PC-3 (cell line): ENCODE measurements around the gene ZNF532. TPM values are rescaled to one million over a fixed set of nuclear protein-coding genes. Genes with fewer than 3 reads are reported as not detected.

Source experiments
- ATAC-seq: fragments of 200-7000 bp; cut with Tn5 transposase; 2 replicates; pipeline ENCODE4 v1.9.1; 2020; ENCODE audit warnings: mild to moderate bottlenecking, moderate library complexity
- BruUV-seq: library from RNA; stranded (reverse); fragments of 400-500 nt; replicated peaks from 2 replicates; lab custom pipeline; 2021; lab: Mats Ljungman, UMichigan
- CTCF ChIA-PET: fragments of 300-600 bp; sonication (Branson Sonifier 250); formaldehyde crosslinking; loops from one replicate; lab custom pipeline; 2022; ENCODE audit warnings: antibody characterized with exemption; lab: Charles Lee
- POLR2A ChIA-PET: fragments of 300-600 bp; sonication (Branson Sonifier 250); formaldehyde crosslinking; loops from one replicate; lab custom pipeline; 2022; ENCODE audit warnings: antibody characterized with exemption; ENCODE audit not compliant: unreplicated experiment; lab: Charles Lee
- DNase-seq: peaks from one replicate; pipeline ENCODE4 v3.0.0-alpha.2; 2015
- H2AFZ ChIP-seq: fragments of 300-600 bp; sonication (generic); 2 replicates; pipeline ENCODE4 v1.6.0; 2016; ENCODE audit warnings: antibody characterized with exemption, low read length
- H3F3A ChIP-seq: fragments of 300-600 bp; sonication (generic); one replicate; pipeline ENCODE4 v1.6.0; 2017; ENCODE audit warnings: antibody characterized with exemption, low read length, control low read depth, mild to moderate bottlenecking; ENCODE audit not compliant: unreplicated experiment
- H3K27ac ChIP-seq: fragments of 300-600 bp; sonication (generic); 2 replicates; pipeline ENCODE4 v1.5.1; 2016; ENCODE audit warnings: mild to moderate bottlenecking, low read length
- H3K27me3 ChIP-seq: fragments of 300-600 bp; sonication (generic); 2 replicates; pipeline ENCODE4 v1.6.1; 2016; ENCODE audit warnings: low read length, mixed read lengths
- H3K36me3 ChIP-seq: fragments of 300-600 bp; sonication (generic); 2 replicates; pipeline ENCODE4 v1.6.1; 2016; ENCODE audit warnings: low read depth, mixed run types, low read length, mixed read lengths
- H3K4me1 ChIP-seq: fragments of 300-600 bp; sonication (generic); 2 replicates; pipeline ENCODE4 v1.5.1; 2016; ENCODE audit warnings: low read length; ENCODE audit not compliant: insufficient read depth
- H3K4me2 ChIP-seq: fragments of 300-600 bp; sonication (generic); 2 replicates; pipeline ENCODE4 v1.6.0; 2016; ENCODE audit warnings: low read length
- H3K4me3 ChIP-seq: fragments of 300-600 bp; sonication (generic); 2 replicates; pipeline ENCODE4 v1.5.1; 2016; ENCODE audit warnings: mild to moderate bottlenecking, low read length, mixed read lengths
- H3K79me2 ChIP-seq: fragments of 300-600 bp; sonication (generic); 2 replicates; pipeline ENCODE4 v1.6.1; 2017; ENCODE audit warnings: low read length, mixed read lengths
- H3K9ac ChIP-seq: fragments of 300-600 bp; sonication (generic); 2 replicates; pipeline ENCODE4 v1.6.0; 2016; ENCODE audit warnings: mild to moderate bottlenecking, low read length
- H3K9me2 ChIP-seq: fragments of 300-600 bp; sonication (generic); replicated peaks from 2 replicates; pipeline ENCODE4 v1.6.1; 2016; ENCODE audit warnings: mixed run types, low read length, mixed read lengths
- H3K9me3 ChIP-seq: fragments of 300-600 bp; sonication (generic); 2 replicates; pipeline ENCODE4 v1.6.1; 2016; ENCODE audit warnings: low read length, mixed read lengths
- H4K20me1 ChIP-seq: fragments of 300-600 bp; sonication (generic); 2 replicates; pipeline ENCODE4 v1.6.1; 2016; ENCODE audit warnings: low read length, mixed read lengths
- CTCF ChIP-seq: fragments of 300-600 bp; sonication (generic); conservative IDR thresholded peaks from 2 replicates; pipeline ENCODE4 v1.5.1; 2017; ENCODE audit warnings: antibody characterized with exemption, low read depth, mild to moderate bottlenecking, low read length
- EZH2 ChIP-seq: fragments of 300-600 bp; sonication (generic); IDR thresholded peaks from one replicate; pipeline ENCODE4 v1.6.1; 2017; ENCODE audit warnings: antibody characterized with exemption, mild to moderate bottlenecking, low read length; ENCODE audit not compliant: unreplicated experiment
- EZH2phosphoT487 ChIP-seq: fragments of 300-600 bp; sonication (generic); IDR thresholded peaks from 2 replicates; pipeline ENCODE4 v1.6.1; 2018; ENCODE audit warnings: mild to moderate bottlenecking, antibody characterized with exemption, low read length, borderline replicate concordance
- intact Hi-C: fragments of 100-400 bp; cut with micrococcal nuclease; formaldehyde crosslinking; loops from 2 replicates; pipeline ENCODE4 v1.9.0; 2023
- total RNA-seq: library from RNA; depleted of rRNA; stranded (reverse); fragments of >200 nt; gene quantifications from 2 replicates; pipeline ENCODE4 v1.2.3, GENCODE V29; 2014

Gene ZNF532
- total RNA-seq, 1 experiment from 2014 or later, result 47.3 TPM

GRCh38 chr18:58871514-58872420, 7.1 kb downstream of the ZNF532 start:
- ChIA-PET CTCF (no interaction called here), POLR2A (no interaction called here)
- H3K4me2 ChIP-seq, result no peak overlapping the region
- H2AFZ ChIP-seq, result no peak overlapping the region
- H3K4me3 ChIP-seq, result no peak overlapping the region
- DNase-seq, result no peak
- H3K9me2 ChIP-seq, result no peaks in the 10 kb centered on the region
- no TSS peak for BruUV-seq
- ATAC-seq, result no peak
- H3K27ac ChIP-seq, result no peak overlapping the region
- H3K4me1 ChIP-seq, result peaks cover 14% of the 10 kb centered on the region
- peaks cover 93% of the 10 kb centered on the region for H3K79me2 ChIP-seq
- H3K27me3 ChIP-seq, result no peaks in the 10 kb centered on the region
- peaks cover 66% of the 10 kb centered on the region for H3K36me3 ChIP-seq
- H3F3A ChIP-seq, result no peaks in the 10 kb centered on the region
- H3K9ac ChIP-seq, result no peak overlapping the region
- H3K9me3 ChIP-seq, result no peaks in the 10 kb centered on the region
- no peak for TF ChIP-seq EZH2phosphoT487
- no peak for TF ChIP-seq CTCF
- TF ChIP-seq EZH2, result no peak
- no peaks in the 10 kb centered on the region for H4K20me1 ChIP-seq
- intact Hi-C loops, result no loop called here

DNA sequence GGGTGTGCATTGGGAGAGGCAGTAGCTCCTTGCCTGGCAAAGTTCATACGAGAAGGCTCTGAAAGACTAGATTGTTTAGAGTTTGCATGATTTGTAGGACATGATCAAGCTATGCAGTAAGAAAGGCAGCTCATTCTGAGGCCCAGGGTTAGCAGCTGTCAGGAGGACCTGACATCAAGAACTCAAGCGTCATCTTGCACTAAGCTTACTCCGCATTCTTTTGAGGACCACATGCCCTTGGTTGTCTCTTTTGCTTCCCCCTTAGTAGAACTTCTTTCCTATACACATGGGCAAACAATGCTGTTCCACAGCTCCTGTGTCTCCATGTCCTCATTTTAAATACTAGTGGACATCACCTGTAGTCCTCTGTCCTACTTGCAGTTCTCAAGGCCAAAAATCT, 14.0 kb downstream of the ZNF532 start:
- H3K9me3 ChIP-seq, result no peaks in the 10 kb centered on the region
- H3K9ac ChIP-seq, result no peak overlapping the region
- intact Hi-C loops, result no loop called here
- H3K4me2 ChIP-seq, result no peak overlapping the region
- H2AFZ ChIP-seq, result no peak overlapping the region
- peaks cover 97% of the 10 kb centered on the region for H3K79me2 ChIP-seq
- peaks cover 61% of the 10 kb centered on the region for H3K36me3 ChIP-seq
- no peaks in the 10 kb centered on the region for H4K20me1 ChIP-seq
- TF ChIP-seq EZH2 (no peak), EZH2phosphoT487 (no peak), CTCF (no peak)
- no peaks in the 10 kb centered on the region for H3K9me2 ChIP-seq
- DNase-seq (no peak), ATAC-seq (no peak)
- no peaks in the 10 kb centered on the region for H3K4me1 ChIP-seq
- no peaks in the 10 kb centered on the region for H3K27me3 ChIP-seq
- no TSS peak for BruUV-seq
- CTCF ChIA-PET, result no interaction called here
- H3K27ac ChIP-seq, result no peak overlapping the region
- POLR2A ChIA-PET, result no interaction called here
- H3K4me3 ChIP-seq, result no peak overlapping the region
- H3F3A ChIP-seq, result no peaks in the 10 kb centered on the region

DNA sequence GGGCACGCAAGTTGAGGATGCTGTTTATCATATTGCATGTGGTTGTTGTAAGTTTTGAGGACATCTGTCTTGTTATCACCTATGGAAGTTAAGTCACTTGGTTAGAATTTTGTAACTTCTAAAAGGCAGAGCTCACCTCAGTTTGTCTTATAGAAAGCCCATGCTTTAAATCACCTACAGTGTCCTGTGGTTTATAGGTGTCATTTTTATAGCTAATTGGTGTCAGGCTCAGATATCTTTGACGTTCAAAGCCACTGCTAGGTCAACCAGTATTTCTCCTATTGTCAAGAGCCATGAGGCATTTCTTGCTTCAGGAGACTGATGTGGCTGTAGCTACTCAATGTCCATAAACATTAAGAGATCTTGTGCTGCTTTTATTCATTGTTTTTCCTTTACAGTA, 16.8 kb downstream of the ZNF532 start:
- Histone ChIP-seq H3K4me3 (no peak overlapping the region), H3K4me2 (no peak overlapping the region), H2AFZ (no peak overlapping the region), H4K20me1 (no peaks in the 10 kb centered on the region), H3K9me3 (no peaks in the 10 kb centered on the region), H3F3A (no peaks in the 10 kb centered on the region), H3K9me2 (no peaks in the 10 kb centered on the region), H3K27ac (no peak overlapping the region), H3K36me3 (peaks cover 46% of the 10 kb centered on the region), H3K27me3 (no peaks in the 10 kb centered on the region), H3K79me2 (peaks cover 98% of the 10 kb centered on the region), H3K4me1 (peaks cover 3% of the 10 kb centered on the region; the same call in 1 of the 2 replicates), H3K9ac (no peak overlapping the region)
- POLR2A ChIA-PET, result no interaction called here
- CTCF ChIA-PET, result no interaction called here
- DNase-seq (no peak), ATAC-seq (no peak)
- TF ChIP-seq CTCF (no peak), EZH2phosphoT487 (no peak), EZH2 (no peak)
- BruUV-seq, result no TSS peak
- intact Hi-C loops, result loop anchor here (10.0 kb wide), 1 partner anchor 63 kb away; no protein-coding TSS in a partner anchor
